Mucosa of stomach (tissue), 1 donor: ENCODE measurements around the gene ELAC2.

Source experiments
- H3K27me3 ChIP-seq: one replicate; pipeline ENCODE4 v1.7.0; 2013; ENCODE audit warnings: mild to moderate bottlenecking, low read length; ENCODE audit not compliant: control insufficient read depth, insufficient read depth
- H3K36me3 ChIP-seq: one replicate; pipeline ENCODE4 v1.7.0; 2013; ENCODE audit warnings: low read length; ENCODE audit not compliant: control insufficient read depth, insufficient read depth
- H3K4me1 ChIP-seq: one replicate; pipeline ENCODE4 v1.7.0; 2013; ENCODE audit warnings: mild to moderate bottlenecking, low read length; ENCODE audit not compliant: control insufficient read depth, insufficient read depth
- H3K4me3 ChIP-seq: one replicate; pipeline ENCODE4 v1.7.0; 2013; ENCODE audit warnings: low read length
- H3K9ac ChIP-seq: one replicate; pipeline ENCODE4 v1.7.0; 2013; ENCODE audit warnings: mild to moderate bottlenecking, low read length, moderate library complexity
- H3K9me3 ChIP-seq: one replicate; pipeline ENCODE4 v1.7.0; 2013; ENCODE audit warnings: mild to moderate bottlenecking, low read length, moderate library complexity; ENCODE audit not compliant: control insufficient read depth
- donor health status: Pancreatic carcinoma.

Gene ELAC2

DNA sequence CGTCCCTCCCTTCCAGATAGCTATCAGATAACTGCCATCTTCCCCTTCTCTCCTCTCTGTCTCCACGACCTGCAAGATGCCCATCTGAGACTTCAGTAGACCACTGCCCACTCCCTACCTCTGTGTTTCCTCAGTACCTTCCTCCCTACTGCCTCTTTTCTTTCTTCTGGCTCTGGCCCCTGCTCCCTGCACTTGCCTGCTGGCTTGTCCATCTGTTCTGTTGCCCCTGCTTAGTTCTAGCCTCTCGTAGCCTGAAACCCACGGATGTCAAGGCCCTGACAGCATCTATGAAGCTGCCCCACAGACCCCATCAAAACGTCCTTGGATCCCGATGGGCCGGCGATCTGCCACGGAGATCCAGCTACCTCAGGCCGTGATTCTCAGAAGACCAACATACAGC, 53.0 kb downstream of the ELAC2 start:
- Histone ChIP-seq H3K36me3 (no peaks in the 10 kb centered on the region), H3K4me1 (no peaks in the 10 kb centered on the region), H3K9me3 (no peaks in the 10 kb centered on the region), H3K27me3 (no peaks in the 10 kb centered on the region), H3K4me3 (no peak overlapping the region), H3K9ac (no peak overlapping the region)

DNA sequence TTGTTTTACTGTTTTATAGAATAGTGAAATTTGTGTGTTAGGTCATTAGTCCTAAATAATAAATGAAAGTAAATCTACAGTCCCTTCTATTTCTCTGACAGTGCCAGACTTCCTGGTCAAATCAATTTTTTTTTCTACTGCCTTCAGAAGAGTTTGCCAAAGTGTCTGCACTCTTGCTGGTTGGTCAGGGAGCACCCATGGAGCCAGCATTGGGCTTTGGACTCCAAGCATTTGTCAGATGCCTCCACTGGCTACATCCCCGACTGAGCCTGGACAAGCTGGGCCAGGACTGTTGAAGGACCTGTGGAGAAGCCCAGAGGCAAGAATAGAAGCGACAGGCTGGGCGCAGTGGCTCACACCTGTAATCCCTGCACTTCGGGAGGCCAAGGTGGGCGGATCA, 53.7 kb downstream of the ELAC2 start:
- Histone ChIP-seq H3K4me3 (no peak overlapping the region), H3K27me3 (no peaks in the 10 kb centered on the region), H3K9ac (no peak overlapping the region), H3K9me3 (no peaks in the 10 kb centered on the region), H3K36me3 (no peaks in the 10 kb centered on the region), H3K4me1 (no peaks in the 10 kb centered on the region)

DNA sequence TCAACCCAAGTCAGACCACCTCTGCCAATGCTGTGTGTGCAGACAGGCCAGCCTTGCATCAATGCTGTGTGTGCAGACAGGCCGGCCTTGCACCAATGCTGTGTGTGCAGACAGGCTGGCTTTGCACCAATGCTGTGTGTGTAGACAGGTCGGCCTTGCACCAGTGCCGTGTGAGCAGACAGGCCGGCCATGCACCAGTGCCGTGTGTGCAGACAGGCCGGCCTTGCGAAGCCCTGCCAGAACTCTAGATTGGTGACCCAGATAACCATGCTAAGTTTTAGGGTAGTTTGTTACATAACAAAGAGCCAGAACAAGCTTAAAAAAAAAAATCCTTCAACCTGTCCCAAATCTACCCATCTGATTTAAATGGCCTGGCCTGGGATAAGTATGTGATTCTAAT, 54.3 kb downstream of the ELAC2 start:
- Histone ChIP-seq H3K36me3 (no peaks in the 10 kb centered on the region), H3K9ac (no peak overlapping the region), H3K27me3 (no peaks in the 10 kb centered on the region), H3K4me3 (no peak overlapping the region), H3K4me1 (no peaks in the 10 kb centered on the region), H3K9me3 (no peaks in the 10 kb centered on the region)

DNA sequence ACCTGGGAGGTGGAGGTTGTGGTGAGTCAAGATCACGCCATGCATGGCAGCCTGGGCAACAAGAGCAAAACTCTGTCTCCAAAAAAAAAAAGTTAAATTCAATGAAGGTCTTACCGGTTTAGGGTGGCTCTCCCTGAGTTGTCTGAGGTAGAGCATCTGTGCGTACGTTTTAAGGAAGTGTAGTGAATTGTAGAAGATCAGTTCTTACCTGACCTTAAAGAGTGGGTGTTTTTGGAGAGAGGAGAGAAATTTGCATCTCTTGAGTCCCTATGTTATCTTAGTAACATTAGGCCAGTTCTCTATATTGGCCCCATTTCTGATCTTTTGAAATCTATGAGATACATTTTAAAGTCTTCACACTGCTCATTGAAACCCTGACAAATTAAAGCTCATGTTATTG, 56.2 kb downstream of the ELAC2 start:
- Histone ChIP-seq H3K9ac (no peak overlapping the region), H3K4me1 (no peaks in the 10 kb centered on the region), H3K9me3 (no peaks in the 10 kb centered on the region), H3K27me3 (no peaks in the 10 kb centered on the region), H3K36me3 (no peaks in the 10 kb centered on the region), H3K4me3 (no peak overlapping the region)

DNA sequence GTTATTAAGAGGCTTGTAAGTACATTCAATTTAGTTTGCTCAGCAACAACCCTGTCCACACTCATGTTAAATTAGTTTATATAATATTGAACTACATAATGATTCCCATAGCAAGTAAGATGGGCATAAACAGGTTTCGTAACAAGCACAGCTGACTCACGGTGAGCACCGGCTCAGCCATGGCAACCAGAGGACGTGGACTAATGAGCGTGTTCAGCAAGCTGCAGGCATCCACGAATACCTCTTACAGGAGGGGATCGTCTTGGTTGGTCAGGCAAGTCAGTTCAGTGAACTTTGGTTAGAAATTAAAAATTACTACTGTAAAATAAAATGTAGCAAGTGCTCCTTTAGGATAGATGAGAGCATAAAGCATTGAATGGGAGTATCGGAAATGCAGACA, 58.4 kb downstream of the ELAC2 start:
- Histone ChIP-seq H3K4me1 (no peaks in the 10 kb centered on the region), H3K36me3 (no peaks in the 10 kb centered on the region), H3K9me3 (no peaks in the 10 kb centered on the region), H3K4me3 (no peak overlapping the region), H3K27me3 (no peaks in the 10 kb centered on the region), H3K9ac (no peak overlapping the region)

DNA sequence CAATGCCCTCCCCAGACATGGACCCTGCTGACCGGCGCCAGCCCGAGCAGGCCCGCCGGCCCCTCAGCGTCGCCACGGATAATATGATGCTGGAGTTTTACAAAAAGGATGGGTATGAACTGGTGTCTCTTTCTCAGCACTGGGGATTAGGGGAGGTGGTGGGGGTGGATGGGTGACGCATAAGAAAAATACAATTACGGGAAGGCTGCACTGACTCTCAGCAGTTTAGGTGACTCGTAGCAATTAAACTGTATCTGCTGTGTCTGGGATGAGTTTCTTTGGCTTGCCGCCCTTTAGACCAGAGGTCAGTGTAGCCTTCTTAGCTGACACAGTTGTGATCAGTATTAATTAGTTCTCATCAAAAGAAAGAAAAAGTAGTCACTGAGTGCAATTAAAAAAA, 59.0 kb downstream of the ELAC2 start:
- H3K9me3 ChIP-seq, result no peaks in the 10 kb centered on the region
- H3K9ac ChIP-seq, result no peak overlapping the region
- H3K4me3 ChIP-seq, result no peak overlapping the region
- no peaks in the 10 kb centered on the region for H3K4me1 ChIP-seq
- H3K36me3 ChIP-seq, result no peaks in the 10 kb centered on the region
- H3K27me3 ChIP-seq, result no peaks in the 10 kb centered on the region

DNA sequence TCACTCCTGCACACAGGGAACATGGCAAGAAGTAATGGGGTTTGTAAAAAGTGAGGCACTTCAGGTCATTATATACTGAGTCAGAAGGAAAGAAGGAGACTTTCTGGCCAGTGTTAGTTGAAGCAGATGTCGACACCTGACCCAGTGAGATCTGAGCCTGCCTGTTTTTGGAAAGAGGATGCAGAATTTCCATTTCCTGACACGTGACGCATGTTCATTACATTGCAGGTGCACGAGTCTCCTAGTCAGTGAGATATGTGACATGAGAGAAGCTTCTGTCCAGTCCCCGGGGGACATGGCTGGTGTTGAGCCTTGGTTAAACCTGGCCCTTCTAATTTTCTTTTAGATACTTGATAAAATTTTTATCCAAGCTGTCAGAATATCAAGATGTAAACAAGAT, 62.3 kb downstream of the ELAC2 start:
- no peak overlapping the region for H3K9ac ChIP-seq
- no peaks in the 10 kb centered on the region for H3K36me3 ChIP-seq
- H3K9me3 ChIP-seq, result no peaks in the 10 kb centered on the region
- no peaks in the 10 kb centered on the region for H3K4me1 ChIP-seq
- no peaks in the 10 kb centered on the region for H3K27me3 ChIP-seq
- H3K4me3 ChIP-seq, result no peak overlapping the region

DNA sequence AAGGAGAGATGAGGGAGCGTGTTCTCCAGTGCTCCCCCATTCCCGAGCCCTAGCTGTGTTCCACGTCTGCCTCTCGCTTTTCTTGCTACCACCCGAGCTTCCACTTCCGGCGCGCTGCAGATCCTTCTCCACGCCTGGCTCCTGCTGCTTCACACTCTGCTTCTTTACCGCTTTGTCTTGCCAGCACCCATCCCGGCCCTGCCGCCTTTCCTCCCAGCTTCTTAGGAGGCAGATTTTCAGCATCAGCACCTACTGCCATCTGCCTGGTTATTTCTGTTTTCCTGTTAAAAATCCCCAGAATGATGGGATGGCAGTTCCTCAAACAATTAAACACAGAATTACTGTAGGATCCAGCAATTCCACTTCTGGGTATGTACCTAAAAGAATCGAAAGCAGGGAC, 64.7 kb downstream of the ELAC2 start:
- H3K9ac ChIP-seq, result no peak overlapping the region
- H3K27me3 ChIP-seq, result no peaks in the 10 kb centered on the region
- H3K4me1 ChIP-seq, result no peaks in the 10 kb centered on the region
- H3K4me3 ChIP-seq, result no peak overlapping the region
- H3K36me3 ChIP-seq, result no peaks in the 10 kb centered on the region
- H3K9me3 ChIP-seq, result no peaks in the 10 kb centered on the region

DNA sequence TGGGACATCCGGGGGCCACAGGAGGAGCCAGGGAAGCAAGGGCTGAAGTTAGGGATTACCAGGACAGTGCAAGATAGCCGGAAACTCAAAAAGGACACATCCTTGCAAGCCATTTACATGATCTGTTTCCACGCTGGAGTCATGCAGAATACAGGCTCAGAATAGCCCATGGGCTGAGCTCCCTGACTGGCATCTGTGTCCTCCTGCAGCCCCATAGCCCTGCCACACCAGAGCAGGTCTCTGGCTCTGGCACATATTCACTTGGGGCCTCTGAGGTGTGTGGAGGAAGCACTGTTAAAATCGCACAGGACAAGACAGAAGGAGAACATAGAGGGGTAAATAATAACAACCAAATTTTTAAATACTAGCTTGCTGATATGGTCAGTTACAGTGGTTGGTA, 65.8 kb downstream of the ELAC2 start:
- Histone ChIP-seq H3K4me3 (no peak overlapping the region), H3K27me3 (no peaks in the 10 kb centered on the region), H3K4me1 (no peaks in the 10 kb centered on the region), H3K9ac (no peak overlapping the region), H3K9me3 (no peaks in the 10 kb centered on the region), H3K36me3 (no peaks in the 10 kb centered on the region)

DNA sequence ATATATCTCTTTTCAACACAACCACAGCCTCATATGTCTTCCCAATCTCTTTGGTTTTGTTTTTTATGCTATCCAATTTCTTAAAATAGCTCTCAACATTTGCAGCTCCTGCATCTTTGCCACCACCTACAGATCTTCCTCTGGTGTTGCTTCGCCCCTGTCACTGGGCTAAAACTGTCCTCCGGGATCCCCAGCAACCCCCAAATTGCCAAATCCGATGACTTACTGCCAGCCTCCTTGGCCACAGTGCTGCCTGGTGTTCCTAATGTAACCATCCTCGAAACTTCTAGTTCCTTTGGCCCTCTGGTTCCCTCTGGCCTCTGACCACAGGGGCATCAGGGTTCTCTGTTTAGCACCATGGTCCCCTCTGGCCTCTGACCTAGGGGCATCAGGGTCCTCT, 70.8 kb downstream of the ELAC2 start:
- H3K9ac ChIP-seq, result no peak overlapping the region
- H3K27me3 ChIP-seq, result no peaks in the 10 kb centered on the region
- no peaks in the 10 kb centered on the region for H3K36me3 ChIP-seq
- H3K9me3 ChIP-seq, result no peaks in the 10 kb centered on the region
- no peaks in the 10 kb centered on the region for H3K4me1 ChIP-seq
- H3K4me3 ChIP-seq, result no peak overlapping the region
